Measurements from ENCODE around the gene ZNF790. TPM values are rescaled to one million over a fixed set of nuclear protein-coding genes. Genes with fewer than 3 reads are reported as not detected.

The ZNF790 gene
- total and polyA plus RNA-seq, 8 donors = 1.2 to 13.6 (median 2.7) TPM; not detected in 1

- Histone ChIP-seq H3K27me3 (no peaks in the 10 kb centered on the region), H3K27ac (no peak overlapping the region), H3K4me3 (no peak overlapping the region), H3K4me1 (no peaks in the 10 kb centered on the region), H3K9me3 (peaks cover 84 to 100% (median 100%) of the 10 kb centered on the region in 4 donors), H3K36me3 (peaks cover 34 to 100% (median 98%) of the 10 kb centered on the region in 4 donors)
- 96 to 98% (median 97%) methylated on average over 7 of the region's 7 CpGs for WGBS, 5 donors
- no peak for DNase-seq
- intact Hi-C loops (cut with DNase I; ENCODE audit: low total_unique reads) = no loop called here
- TF ChIP-seq EP300 (IDR thresholded peaks at IDR 0.05) (no peak), POLR2A (IDR thresholded peaks at IDR 0.05) (no peak), CTCF (IDR thresholded peaks at IDR 0.05) (no peak), POLR2AphosphoS5 (IDR thresholded peaks at IDR 0.05) (no peak)
These were observed 19.0 kb downstream of the ZNF790 start for GRCh38 chr19:36819130-36819630.

- peaks cover 15 to 96% (median 70%) of the 10 kb centered on the region in 4 donors for H3K36me3 ChIP-seq
These were observed 31.2 kb downstream of the ZNF790 start for GRCh38 chr19:36807029-36807428.

GRCh38 chr19:36805364-36805763 lies 32.8 kb downstream of the ZNF790 start:
- 93 to 100% (median 97%) methylated on average over 1 of the region's 1 CpG for WGBS, 5 donors
- H3K27ac ChIP-seq = no peak overlapping the region
- H3K27me3 ChIP-seq = no peaks in the 10 kb centered on the region
- no peaks in the 10 kb centered on the region for H3K4me1 ChIP-seq
- peaks cover 44 to 100% (median 86%) of the 10 kb centered on the region in 4 donors for H3K9me3 ChIP-seq
- TF ChIP-seq EP300 (IDR thresholded peaks at IDR 0.05) = no peak
- no peak for TF ChIP-seq POLR2A (IDR thresholded peaks at IDR 0.05)
- TF ChIP-seq CTCF (IDR thresholded peaks at IDR 0.05) = no peak
- no peak for TF ChIP-seq POLR2AphosphoS5 (IDR thresholded peaks at IDR 0.05)
- DNase-seq = no peak
- H3K36me3 ChIP-seq = peaks cover 15 to 99% (median 85%) of the 10 kb centered on the region in 4 donors
- intact Hi-C loops (cut with DNase I; ENCODE audit: low total_unique reads) = no loop called here
- no peak overlapping the region for H3K4me3 ChIP-seq

More at GRCh38 chr19:36807029-36807428, 31.2 kb downstream of the ZNF790 start:
- Histone ChIP-seq H3K27me3 (no peaks in the 10 kb centered on the region), H3K9me3 (peaks cover 50 to 100% (median 90%) of the 10 kb centered on the region in 4 donors), H3K4me3 (no peak overlapping the region), H3K4me1 (no peaks in the 10 kb centered on the region), H3K27ac (no peak overlapping the region)
- DNase-seq = no peak
- TF ChIP-seq POLR2AphosphoS5 (IDR thresholded peaks at IDR 0.05) (no peak), CTCF (IDR thresholded peaks at IDR 0.05) (no peak), POLR2A (IDR thresholded peaks at IDR 0.05) (no peak)
- intact Hi-C loops (cut with DNase I; ENCODE audit: low total_unique reads) = no loop called here

GRCh38 chr19:36797786-36798108 lies 40.4 kb downstream of the ZNF790 start:
- peak overlapping the region; percentile 65 to 85 (median 80) for H3K4me3 ChIP-seq
- WGBS, 5 donors = 0 to 2% (median 1%) methylated on average over 9 of the region's 9 CpGs
- peaks cover 0 to 24% (median 12%) of the 10 kb centered on the region in 4 donors for H3K4me1 ChIP-seq
- intact Hi-C loops (cut with DNase I; ENCODE audit: low total_unique reads) = no loop called here
- H3K27ac ChIP-seq = peak overlapping the region; percentile 70 to 86 (median 77)
- H3K27me3 ChIP-seq = no peaks in the 10 kb centered on the region
- peaks cover 5 to 45% (median 33%) of the 10 kb centered on the region in 4 donors for H3K36me3 ChIP-seq
- TF ChIP-seq CTCF (IDR thresholded peaks at IDR 0.05) (no peak), EP300 (IDR thresholded peaks at IDR 0.05) (no peak), POLR2A (IDR thresholded peaks at IDR 0.05) (no peak), POLR2AphosphoS5 (IDR thresholded peaks at IDR 0.05) (no peak)
- no peak for DNase-seq
- peaks cover 15 to 90% (median 62%) of the 10 kb centered on the region in 4 donors for H3K9me3 ChIP-seq

Measured in stomach (tissue), 9 donors.